GM19035 (cell line): Measurements from ENCODE around the gene PTCD2.

Source experiments
- ATAC-seq: cut with Tn5 transposase; IDR thresholded peaks from one replicate; pipeline ENCODE4 v1.9.1; 2021; ENCODE audit not compliant: unreplicated experiment

The PTCD2 gene

GRCh38 chr5:72338689-72339209, 18.6 kb downstream of the PTCD2 start:
- ATAC-seq = no peak

GRCh38 chr5:72346398-72346797, 26.2 kb downstream of the PTCD2 start:
- no peak for ATAC-seq

- no peak for ATAC-seq
These were observed 27.7 kb downstream of the PTCD2 start for GRCh38 chr5:72347801-72348308.

GRCh38 chr5:72351376-72351775, 31.2 kb downstream of the PTCD2 start:
- ATAC-seq = no peak

- ATAC-seq = no peak
These were observed 32.4 kb downstream of the PTCD2 start for GRCh38 chr5:72352616-72353015.

GRCh38 chr5:72353046-72353445, 32.9 kb downstream of the PTCD2 start:
- ATAC-seq = no peak

- no peak for ATAC-seq
These were observed 35.6 kb downstream of the PTCD2 start for GRCh38 chr5:72355706-72356299.

- no peak for ATAC-seq
These were observed 36.2 kb downstream of the PTCD2 start for GRCh38 chr5:72356361-72356760.

GRCh38 chr5:72358925-72359324, 38.8 kb downstream of the PTCD2 start:
- no peak for ATAC-seq

- no peak for ATAC-seq
These were observed 39.7 kb downstream of the PTCD2 start for GRCh38 chr5:72359886-72360285.

GRCh38 chr5:72363166-72363802, 43.1 kb downstream of the PTCD2 start:
- ATAC-seq = no peak

GRCh38 chr5:72364171-72364570, 44.0 kb downstream of the PTCD2 start:
- no peak for ATAC-seq

GRCh38 chr5:72364951-72365350, 44.8 kb downstream of the PTCD2 start:
- no peak for ATAC-seq

GRCh38 chr5:72366324-72366976, 46.3 kb downstream of the PTCD2 start:
- ATAC-seq = peak; percentile 77

GRCh38 chr5:72368271-72368670, 48.1 kb downstream of the PTCD2 start:
- no peak for ATAC-seq

- no peak for ATAC-seq
These were observed 49.1 kb downstream of the PTCD2 start for GRCh38 chr5:72369301-72369700.

GRCh38 chr5:72369711-72370110, 49.5 kb downstream of the PTCD2 start:
- ATAC-seq = no peak

GRCh38 chr5:72372331-72372730, 52.2 kb downstream of the PTCD2 start:
- ATAC-seq = no peak

- ATAC-seq = no peak
These were observed 52.8 kb downstream of the PTCD2 start for GRCh38 chr5:72372923-72373322.

- ATAC-seq = no peak
These were observed 54.7 kb downstream of the PTCD2 start for GRCh38 chr5:72374844-72375243.

- no peak for ATAC-seq
These were observed 56.2 kb downstream of the PTCD2 start for GRCh38 chr5:72376381-72376780.
